Pancreas (tissue), 10 donors: ENCODE data around the gene RNF17. TPM values are rescaled to one million over a fixed set of nuclear protein-coding genes. Genes with fewer than 3 reads are reported as not detected.

Source experiments
- ATAC-seq, 4 donors: fragments of 200-7000 bp; cut with Tn5 transposase; one replicate each; pipeline versions ENCODE4 v1.8.0 to v1.9.1; 2020; ENCODE audit warnings: mild to moderate bottlenecking in 4 of 4, moderate library complexity in 4 of 4
- DNase-seq, 6 donors: peaks; one replicate each; pipeline ENCODE4 v3.0.0-alpha.2; 2020
- FAIRE-seq: peaks from 2 replicates; lab custom pipeline; 2012; peaks lifted over from hg19 to GRCh38; lab: Jason Lieb, UNC
- H3K27ac ChIP-seq, 4 donors: fragments of 200-600 bp; sonication (generic); 1 replicate in 3 of 4; 2 replicates in 1 of 4; pipeline versions ENCODE4 v1.5.0 to v1.8.0; 2020
- H3K27me3 ChIP-seq, 4 donors: fragments of 200-600 bp; one replicate each; pipeline ENCODE4 v1.8.0; 2021
- H3K36me3 ChIP-seq, 3 donors: fragments of 200-600 bp; sonication (generic) in 1 of 3; one replicate each; pipeline versions ENCODE4 v1.5.0 to v1.8.0; 2020 to 2021
- H3K4me1 ChIP-seq, 3 donors: fragments of 200-600 bp; one replicate each; pipeline ENCODE4 v1.8.0; 2021
- H3K4me3 ChIP-seq, 4 donors: fragments of 200-600 bp; sonication (generic) in 2 of 4; one replicate each; pipeline versions ENCODE4 v1.5.0 to v1.8.0; 2020 to 2021
- H3K9me3 ChIP-seq, 4 donors: fragments of 200-600 bp; one replicate each; pipeline ENCODE4 v1.8.0; 2021
- CTCF ChIP-seq, 4 donors: fragments of 200-600 bp; sonication (generic) in 3 of 4; IDR thresholded peaks; one replicate each; pipeline versions ENCODE4 v1.5.0 to v1.8.0; 2021; ENCODE audit warnings: antibody characterized with exemption in 4 of 4
- WGBS, 2 donors: extraction: QIAGEN DNeasy Blood & Tissue Kit; methylation state at CpG; one replicate each; pipeline ENCODE4 v1.1.7; 2013; 5-methylcytosine and 5-hydroxymethylcytosine counted together
- intact Hi-C, 3 donors: fragments of 100-400 bp; cut with DNase I; formaldehyde crosslinking; loops; one replicate each; pipeline versions ENCODE4 v1.11.1 to v1.14.2; 2022
- polyA plus RNA-seq, 2 donors: library from polyadenylated mRNA; stranded (reverse); fragments of 200-250 nt; gene quantifications; one replicate each; pipeline ENCODE4 v1.2.3, GENCODE V29; 2013
- total RNA-seq, 6 donors: library from RNA; stranded (reverse); fragmentation: NEBNext Ultra II Directional in 4 of 6; extraction: Animal tissue kit (Norgen Biotek cat#: 25700) in 4 of 6; gene quantifications; one replicate each; pipeline versions ENCODE4 v1.2.1 to v1.2.4, GENCODE V29; 2021 to 2023
- donor health status: healthy with polysubstance abuse.
- donor health status: DM: no; HTN: no; CAD: no; lungs with moderate emphysema.
- donor health status: DM: no; HTN: no; CAD: no.
- donor health status: control.
- donor health status: control.
- donor health status: Bipolar disorder and iron deficiency.
- donor health status: DM: yes; HTN: yes; CAD: no.
- donor health status: DM: no; HTN: no; CAD: no.
- donor health status: DM: no; HTN: no; CAD: no.
- donor health status: DM: yes; HTN: yes; CAD: no.

RNF17 gene
- total and polyA plus RNA-seq, 8 donors = not detected

DNA sequence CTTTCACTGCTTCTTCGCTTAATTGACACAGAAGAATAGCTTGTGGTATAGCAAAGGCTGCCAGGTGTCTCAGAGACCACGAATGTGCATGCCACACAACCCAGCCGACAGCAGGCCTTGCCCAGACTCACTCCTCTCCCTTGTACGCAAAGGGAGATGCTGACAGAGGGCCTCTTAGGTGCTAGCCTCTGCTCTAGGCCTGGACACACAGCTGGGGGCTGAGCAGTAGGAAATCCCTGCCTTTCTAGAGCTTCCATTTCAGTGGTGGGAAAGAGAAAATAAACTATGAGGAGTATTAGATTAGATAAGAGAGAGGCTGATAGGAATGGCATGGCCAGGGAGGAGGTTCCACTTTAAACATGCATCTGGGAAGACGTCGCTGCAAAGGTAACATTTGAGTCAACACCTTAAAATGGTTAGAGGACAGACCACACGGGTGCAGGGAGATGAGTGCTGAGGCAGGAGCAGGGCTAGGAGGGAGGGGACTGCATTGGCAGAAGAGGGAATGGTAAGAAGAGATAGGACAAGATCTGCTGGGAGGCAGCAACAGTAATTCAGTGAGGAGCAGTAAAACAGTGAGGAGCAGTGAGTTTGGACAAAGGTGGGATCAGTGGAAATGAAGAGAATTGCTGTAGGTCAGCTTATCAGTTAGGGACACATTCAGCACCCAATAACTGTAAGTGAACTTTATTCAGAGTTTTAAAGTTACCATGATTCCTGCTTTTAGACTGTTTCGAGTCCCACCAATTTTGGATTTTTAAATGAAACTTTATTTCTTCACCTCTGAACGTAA lies 100.0 kb downstream of the RNF17 start:
- no peak for TF ChIP-seq CTCF (IDR thresholded peaks at IDR 0.05)
- WGBS, 2 donors = 65 to 68% methylated on average over 9 of the region's 9 CpGs
- no peaks in the 10 kb centered on the region for H3K9me3 ChIP-seq
- H3K4me1 ChIP-seq = no peaks in the 10 kb centered on the region
- peaks cover 0 to 5% (median 2%) of the 10 kb centered on the region in 4 donors for H3K27me3 ChIP-seq
- ATAC-seq (no peak), DNase-seq (no peak), FAIRE-seq (no peak)
- intact Hi-C loops = no loop called here
- H3K27ac ChIP-seq = no peak overlapping the region
- no peak overlapping the region for H3K4me3 ChIP-seq
- H3K36me3 ChIP-seq = no peaks in the 10 kb centered on the region

GRCh38 chr13:24864579-24864978 lies 100.6 kb downstream of the RNF17 start:
- Histone ChIP-seq H3K27me3 (peaks cover 0 to 5% (median 2%) of the 10 kb centered on the region in 4 donors), H3K36me3 (no peaks in the 10 kb centered on the region), H3K4me3 (no peak overlapping the region), H3K27ac (no peak overlapping the region), H3K4me1 (no peaks in the 10 kb centered on the region), H3K9me3 (no peaks in the 10 kb centered on the region)
- WGBS, 2 donors = 94 to 95% methylated on average over 2 of the region's 2 CpGs
- intact Hi-C loops = no loop called here
- ATAC-seq = no peak
- DNase-seq = no peak
- no peak for FAIRE-seq
- TF ChIP-seq CTCF (IDR thresholded peaks at IDR 0.05) = no peak

- no peak overlapping the region for H3K27ac ChIP-seq
- no peaks in the 10 kb centered on the region for H3K4me1 ChIP-seq
- intact Hi-C loops = no loop called here
- H3K27me3 ChIP-seq = peaks cover 0 to 5% (median 2%) of the 10 kb centered on the region in 4 donors
- FAIRE-seq (no peak), ATAC-seq (no peak), DNase-seq (no peak)
- no peaks in the 10 kb centered on the region for H3K9me3 ChIP-seq
- no peak for TF ChIP-seq CTCF (IDR thresholded peaks at IDR 0.05)
- no peaks in the 10 kb centered on the region for H3K36me3 ChIP-seq
- WGBS, 2 donors = 19 to 30% methylated on average over 5 of the region's 5 CpGs
- no peak overlapping the region for H3K4me3 ChIP-seq
These were observed 101.4 kb downstream of the RNF17 start for GRCh38 chr13:24865163-24865953.

- WGBS, 2 donors = 72 to 80% methylated on average over 2 of the region's 2 CpGs
- DNase-seq (no peak), FAIRE-seq (no peak), ATAC-seq (no peak)
- Histone ChIP-seq H3K9me3 (no peaks in the 10 kb centered on the region), H3K4me3 (no peak overlapping the region), H3K36me3 (no peaks in the 10 kb centered on the region), H3K27me3 (peaks cover 0 to 5% (median 2%) of the 10 kb centered on the region in 4 donors), H3K27ac (no peak overlapping the region), H3K4me1 (no peaks in the 10 kb centered on the region)
- TF ChIP-seq CTCF (IDR thresholded peaks at IDR 0.05) = no peak
- intact Hi-C loops = no loop called here
These were observed 102.5 kb downstream of the RNF17 start for GRCh38 chr13:24866488-24866887.
